ENCODE measurements around the gene SCYL1.
"Not testable (repeated sequence)": the region's sequence is repeated elsewhere in the genome, so short reads cannot be mapped to it uniquely, and the experiment has no call there.

SCYL1 gene

DNA sequence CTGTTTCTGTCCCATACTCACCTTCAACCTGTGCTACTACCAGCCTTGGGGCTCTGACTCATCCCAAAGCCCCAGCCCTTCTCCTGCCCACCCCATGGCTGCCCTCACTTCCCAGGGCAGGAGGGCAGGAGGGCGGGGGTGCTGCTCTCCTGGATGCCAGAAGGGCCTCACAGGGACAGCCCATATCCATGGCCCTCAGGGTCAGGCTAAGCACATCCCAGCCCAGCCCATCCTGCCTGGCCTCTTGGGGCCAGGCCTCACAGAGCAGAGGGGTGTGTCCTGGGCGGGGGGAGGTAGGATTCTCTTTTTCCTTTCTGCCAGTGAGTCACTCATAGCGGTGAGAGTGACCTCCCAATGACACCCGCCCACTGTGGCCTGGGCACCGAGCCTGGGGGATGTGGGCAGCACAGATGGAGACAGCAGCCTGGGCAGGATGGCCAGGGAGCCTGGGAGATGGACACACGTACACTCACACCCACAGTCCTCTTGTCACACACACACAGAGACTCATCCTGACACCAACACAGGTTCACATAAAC is 30.9 kb downstream of the SCYL1 start:
- peak; percentile 67 for DNase-seq

DNA sequence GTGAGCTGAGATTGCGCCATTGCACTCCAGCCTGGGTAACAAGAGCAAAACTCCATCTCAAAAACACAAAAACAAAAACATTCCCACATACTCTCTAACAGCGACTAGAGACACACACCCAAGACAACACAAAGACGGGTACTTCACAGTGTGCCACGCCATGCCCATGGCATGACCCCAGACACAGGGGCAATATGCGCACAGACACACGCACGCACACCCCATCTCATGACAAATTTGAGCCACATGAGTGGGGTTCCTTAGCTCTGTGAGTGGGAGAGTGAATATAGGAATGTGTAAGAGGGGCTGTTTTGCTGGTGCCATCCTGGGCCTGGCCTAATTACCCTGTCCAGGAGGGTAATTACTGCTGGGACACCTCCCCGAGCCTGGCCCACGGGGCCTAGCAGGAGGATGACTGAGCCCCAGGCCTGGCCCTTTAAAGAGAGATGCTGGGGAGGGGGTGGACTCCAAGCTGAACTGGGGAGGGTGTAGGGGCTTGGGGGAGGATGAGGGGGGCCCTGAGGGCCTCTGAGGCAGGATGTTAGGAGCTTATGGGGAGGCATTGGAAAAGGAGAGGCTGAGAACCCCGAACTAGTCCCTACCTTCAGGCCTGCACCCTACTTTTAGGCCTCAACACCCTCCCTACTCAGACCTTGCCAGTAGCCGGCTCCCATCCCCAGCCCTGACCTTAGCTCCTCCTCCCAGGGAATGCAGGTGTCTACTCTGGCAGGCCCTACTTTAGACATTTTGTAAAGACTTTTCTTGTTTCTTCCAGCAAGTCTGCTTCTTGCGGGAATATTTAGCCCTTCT is 31.8 kb downstream of the SCYL1 start:
- no peak for DNase-seq

DNA sequence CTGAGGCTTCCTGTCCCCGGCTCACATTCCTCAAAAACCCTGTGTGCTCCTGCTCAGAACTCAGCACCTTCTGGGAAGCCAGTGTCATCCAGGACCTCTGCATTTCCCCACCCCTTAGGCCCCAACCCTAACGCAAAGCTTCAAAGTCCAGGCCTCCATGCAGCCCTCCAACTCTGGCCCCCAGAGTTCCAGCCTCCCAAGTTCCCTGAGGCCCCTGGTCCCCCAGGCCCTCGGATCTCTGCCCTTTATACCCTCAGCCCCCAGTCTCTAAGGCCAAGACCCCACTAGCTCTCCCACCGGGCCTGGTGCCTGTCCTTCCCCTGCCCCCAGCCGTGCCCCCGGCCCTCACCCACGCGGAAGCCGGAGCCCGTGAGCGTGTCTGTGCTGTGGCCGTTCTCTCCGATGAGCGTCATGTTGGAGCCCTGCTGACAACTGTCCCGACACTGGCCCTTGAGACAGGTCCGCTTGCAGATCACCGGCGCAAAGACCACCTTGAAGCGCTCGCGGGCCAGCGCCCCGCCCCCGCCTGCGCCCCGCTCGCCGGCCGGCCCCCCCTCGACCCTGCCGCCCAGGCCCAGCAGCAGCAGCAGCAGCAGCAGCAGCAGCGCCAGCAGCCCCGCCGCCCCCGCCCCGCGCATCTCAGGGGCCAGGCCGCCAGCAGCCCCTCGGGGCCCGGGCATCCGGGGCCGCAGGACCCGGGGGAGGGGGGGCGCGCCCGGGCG is 32.6 kb downstream of the SCYL1 start:
- peak; percentile 53 for DNase-seq

DNA sequence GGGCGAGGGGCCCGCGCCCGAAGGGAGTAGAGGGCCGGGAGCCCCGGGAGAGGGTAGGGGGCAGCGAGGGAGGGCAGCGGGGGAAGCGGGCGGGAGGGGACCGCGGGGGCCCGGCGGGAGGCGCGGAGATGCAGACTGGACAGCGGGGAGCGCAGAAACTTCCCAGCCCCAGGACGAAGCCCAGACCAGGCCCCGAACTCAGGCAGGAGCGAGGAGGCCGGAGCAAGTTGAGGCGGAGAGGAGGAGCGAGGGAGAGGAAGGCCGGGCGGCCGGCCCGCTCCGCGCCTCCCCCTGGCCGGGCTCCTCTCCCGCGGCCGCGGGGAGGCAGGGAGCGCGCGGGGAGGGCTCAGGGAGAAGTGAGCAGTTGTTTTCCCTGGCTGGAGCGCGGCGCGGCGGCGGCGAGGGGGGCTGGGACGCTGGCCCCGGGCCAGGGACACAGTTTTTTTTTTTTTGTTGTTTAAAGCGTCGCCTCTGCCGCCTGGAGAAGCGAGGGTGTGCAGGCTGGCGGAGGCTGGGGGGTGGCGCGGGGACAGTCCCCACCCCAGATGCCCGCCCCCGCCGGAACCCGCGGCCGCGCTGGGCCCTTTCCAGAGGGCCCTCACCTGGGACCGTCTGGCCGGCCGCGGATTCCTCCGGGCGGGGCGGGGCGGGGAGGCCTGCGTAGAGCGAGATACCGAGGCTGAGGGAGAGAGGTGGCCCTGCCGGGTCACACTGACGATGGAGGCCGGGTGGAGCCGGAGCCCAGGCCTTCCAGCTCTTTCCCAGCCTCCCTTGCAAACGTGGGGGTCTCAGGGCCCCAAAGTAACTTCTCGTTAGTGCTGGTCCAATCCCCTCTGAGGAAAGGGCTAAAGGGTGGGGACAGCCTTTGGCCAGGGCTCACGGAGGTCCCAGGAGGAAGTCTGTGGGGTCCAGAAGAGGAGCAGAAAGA is 33.4 kb downstream of the SCYL1 start, which contains the start of gene LTBP3:
LTBP3 (minus strand) TSS at position 358 of the 928 bp plus-strand sequence. CDS start 400 bp downstream, outside the sequence.
- peak; percentile 92 for DNase-seq

DNA sequence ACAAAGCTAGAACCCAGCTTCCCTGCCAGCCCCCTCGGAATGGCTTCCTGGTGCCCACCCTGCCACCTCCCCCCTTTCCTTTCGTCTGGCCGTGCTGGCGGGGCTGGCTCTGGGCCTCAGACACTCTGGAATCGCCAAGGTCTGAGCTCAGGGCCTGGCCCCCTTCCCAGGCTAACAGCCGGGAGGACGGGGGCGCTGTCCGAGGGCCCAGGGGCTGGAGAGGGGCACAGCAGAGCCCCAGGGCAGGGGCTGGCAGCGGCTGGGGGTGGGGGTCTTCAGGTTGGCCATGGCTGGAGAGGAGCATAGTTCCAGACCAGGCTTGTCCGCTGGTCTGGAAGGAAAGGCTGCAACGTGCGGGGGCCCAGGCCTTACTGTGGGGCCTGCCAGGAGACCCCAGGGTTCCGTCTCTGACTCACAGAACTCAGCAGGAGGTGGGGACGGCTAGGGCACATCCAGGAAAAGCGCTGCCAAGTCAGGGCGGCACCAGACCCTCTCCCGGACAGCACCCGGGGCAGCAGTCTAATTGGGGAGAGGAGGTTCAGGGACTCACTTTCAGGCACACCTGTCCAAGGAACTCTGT is 34.1 kb downstream of the SCYL1 start:
- DNase-seq: no peak

DNA sequence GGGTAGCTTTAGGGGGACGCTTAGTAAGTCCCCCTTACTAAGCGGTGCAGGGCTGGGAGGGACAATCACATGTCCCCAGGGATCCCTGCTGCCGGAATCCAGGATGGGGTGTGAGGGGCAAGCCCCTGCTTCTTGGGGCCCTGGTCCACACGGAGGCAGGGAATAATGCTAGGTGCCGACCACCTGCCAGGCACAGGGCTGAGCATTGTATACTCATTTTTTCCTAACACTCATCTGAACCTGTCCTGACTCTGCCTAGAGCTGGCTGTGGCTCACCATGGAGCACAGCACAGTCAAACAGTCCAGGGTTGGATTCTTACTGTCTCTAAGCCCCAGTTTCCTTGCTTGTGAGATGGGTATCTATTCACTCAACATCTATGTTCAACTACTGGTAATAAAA is 34.7 kb downstream of the SCYL1 start:
- peak; percentile 70 for DNase-seq

DNA sequence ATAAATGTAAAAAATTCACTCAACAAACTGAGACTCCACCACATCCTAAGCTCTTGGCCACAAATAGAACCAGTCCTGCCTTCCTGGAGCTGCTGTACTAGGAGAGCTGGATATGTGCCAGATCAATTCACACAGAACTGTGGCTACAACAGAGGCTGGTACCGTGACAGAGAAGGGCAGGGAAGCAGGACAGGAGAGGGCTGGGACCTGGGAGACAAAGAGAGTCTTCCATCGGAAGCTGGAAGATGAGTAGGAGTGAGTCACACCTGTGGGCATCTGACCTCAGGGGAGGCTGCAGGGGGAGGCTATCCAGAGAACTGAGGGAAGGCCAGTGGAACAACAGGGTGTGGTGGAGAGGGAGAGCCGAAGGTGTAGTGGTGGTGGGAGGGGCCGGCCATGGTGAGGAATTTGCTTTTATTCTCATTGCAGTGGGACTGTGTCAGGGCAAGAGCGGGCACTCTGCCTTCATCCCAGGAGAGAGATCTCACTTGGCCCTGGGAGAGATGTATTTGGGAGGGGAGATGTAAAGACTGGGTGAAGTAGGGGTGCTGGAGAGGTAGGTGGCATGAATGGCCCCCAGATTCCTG is 35.2 kb downstream of the SCYL1 start:
- DNase-seq: peak; percentile 96

DNA sequence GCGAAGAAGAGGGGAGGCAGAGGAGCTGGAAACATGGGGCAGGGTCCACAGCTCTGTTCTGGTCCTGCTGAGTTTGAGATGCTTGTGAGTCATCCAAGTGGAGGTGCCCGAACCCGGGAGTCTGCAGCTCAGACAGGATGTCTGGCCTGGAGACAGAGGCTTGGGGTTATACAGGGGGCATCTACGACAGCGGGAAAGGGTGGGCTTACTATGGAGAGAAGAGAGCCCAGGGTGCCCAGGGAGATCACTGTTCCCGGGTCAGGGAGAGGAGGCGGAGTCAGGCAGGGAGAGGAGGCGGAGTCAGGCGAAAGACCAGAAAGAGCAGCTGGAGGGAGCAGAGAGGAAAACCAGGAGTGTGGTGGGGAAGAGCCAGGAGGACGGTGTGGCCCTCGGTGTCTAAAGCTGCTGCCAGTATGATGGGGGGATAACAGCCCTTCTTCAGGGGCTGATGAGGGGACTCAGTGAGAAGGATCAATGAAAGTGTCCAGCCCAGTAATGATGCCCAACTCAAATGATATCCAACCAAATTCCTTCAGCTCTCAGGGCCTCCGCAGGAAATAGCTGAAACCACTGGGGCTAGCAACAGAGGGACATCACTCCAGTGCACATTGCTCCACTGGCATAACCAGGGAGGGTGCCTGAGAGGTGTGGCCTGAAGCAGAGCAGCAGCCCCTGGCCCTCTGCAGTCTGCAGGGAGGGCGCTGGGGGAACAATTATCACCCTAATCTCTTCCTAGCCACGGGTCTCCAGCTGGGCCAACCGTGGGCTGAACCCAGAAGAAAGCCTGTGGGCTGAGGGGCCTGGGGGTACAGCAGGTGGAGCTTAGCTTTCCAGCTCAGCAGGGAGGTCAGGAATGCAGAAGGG is 35.9 kb downstream of the SCYL1 start:
- peak; percentile 63 for DNase-seq

DNA sequence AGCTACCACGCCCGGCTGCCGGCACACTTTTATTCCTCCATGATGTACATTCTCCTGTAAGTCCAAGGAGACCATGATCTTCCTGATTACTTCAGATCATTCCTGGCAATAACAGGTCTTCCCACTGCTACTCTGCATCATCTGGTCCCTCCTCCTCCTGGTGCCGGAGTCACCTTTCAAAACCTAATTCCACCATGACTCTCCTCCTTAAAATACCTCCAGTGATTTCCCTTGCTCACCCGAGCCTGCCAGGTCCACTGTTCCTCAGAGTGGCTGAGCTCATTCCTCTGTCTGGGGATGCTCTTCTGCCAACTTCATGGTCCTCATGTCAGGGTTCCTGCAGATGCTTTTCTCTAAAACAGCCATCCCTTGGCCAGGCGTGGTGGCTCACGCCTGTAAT is 37.1 kb downstream of the SCYL1 start:
- DNase-seq: no peak

DNA sequence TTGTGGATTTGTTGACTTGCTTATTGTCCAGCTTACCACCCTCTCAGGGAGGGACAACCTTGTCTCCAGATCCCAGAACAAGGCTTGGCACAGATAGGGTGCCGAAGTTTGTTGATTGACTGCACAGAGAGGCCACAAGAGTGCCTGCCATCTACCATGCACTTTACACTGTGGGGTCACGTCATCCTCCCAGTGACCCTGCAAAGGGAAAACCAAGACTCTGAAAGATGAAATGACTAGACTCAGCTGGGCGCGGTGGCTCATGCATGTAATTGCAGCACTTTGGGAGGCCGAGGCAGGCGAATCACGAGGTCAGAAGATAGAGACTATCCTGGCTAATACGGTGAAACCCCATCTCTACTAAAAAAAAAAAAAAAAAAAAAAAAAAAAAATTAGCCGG is 37.9 kb downstream of the SCYL1 start:
- no peak for DNase-seq

DNA sequence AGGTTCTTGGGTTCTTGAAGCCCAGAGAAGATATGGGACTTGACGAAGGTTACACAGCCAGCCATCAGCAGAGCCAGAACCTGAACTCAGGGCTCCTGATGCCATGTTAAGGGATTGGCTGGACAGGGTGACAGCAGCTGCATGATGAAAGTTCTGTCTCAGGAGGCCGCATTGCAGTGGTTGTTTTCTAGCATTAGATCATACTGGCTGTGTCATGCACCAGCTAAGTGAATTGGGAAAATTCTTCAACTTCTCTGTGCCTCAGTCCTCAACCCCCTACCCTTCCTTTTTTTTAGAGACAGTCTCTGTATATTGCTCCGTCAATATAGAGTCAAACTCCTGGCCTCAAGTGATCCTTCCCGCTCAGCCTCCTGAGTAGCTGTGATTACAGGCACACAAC is 38.7 kb downstream of the SCYL1 start:
- DNase-seq: no peak

DNA sequence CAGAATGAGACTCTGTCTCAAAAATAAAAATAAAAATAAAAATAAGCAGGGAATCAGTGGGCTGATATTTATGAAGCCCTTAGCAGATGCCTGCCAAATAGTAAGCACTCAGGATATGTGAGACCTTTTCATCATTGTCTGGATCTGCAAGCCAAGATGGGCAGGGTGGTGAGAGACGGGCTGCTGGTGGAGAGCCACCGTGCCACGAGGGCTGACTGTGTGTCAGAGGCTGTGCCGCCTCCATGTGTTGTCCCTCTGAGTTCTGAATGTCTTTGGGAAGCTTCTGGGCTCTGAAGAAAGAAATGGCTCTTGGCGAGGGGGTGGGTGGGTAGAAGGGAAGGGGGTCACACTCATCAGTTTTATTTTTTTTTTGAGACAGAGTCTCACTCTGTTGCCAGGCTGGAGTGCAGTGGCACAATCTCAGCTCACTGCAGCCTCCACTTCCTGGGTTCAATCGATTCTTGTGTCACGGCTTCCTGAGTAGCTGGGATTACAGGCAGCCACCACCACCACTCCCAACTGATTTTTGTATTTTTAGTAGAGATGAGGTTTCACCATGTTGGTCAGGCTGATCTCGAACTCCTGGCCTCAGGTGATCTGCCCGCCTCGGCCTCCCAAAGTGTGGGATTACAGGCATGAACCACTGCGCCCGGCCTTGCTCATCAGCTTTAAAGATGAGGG is 40.1 kb downstream of the SCYL1 start:
- not testable (repeated sequence) for DNase-seq

DNA sequence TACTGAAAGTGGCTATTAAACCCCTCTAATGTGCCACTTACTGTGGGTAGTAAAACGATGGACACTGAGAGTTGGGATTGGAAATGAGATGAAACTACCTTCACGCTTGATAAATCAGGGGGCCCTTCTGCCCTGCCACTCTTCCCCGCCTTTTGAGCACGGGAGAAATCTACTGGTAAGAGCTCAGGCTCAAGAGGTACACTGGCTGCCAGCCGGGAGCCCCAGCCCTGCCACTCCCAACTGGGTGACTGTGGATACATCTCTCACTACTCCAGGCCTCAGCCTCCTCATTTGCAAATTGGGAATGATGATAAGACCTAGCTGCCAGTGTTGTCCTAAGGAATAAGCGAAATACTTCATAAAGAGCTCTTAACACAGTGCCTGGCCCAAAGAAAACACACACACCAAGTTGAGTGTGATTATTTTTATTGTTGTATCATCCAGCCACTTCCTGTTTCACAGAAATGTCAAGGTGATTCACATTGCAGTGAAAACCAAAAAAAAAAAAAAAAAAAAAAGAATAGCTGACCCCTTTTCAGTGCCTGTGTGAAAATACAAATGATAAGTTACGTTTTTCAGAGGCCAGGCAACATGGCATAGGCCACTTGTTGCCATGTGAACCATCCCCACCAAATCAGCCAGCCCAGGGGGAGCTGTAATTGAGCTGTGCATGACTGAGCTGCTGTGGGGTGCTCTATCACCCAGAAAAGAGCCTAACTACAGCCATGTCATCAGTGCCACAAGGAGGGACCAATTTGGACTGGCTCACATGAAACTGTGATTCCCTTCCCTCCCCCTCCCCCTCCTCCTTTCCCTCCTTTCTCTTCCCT is 41.0 kb downstream of the SCYL1 start:
- no peak for DNase-seq

DNA sequence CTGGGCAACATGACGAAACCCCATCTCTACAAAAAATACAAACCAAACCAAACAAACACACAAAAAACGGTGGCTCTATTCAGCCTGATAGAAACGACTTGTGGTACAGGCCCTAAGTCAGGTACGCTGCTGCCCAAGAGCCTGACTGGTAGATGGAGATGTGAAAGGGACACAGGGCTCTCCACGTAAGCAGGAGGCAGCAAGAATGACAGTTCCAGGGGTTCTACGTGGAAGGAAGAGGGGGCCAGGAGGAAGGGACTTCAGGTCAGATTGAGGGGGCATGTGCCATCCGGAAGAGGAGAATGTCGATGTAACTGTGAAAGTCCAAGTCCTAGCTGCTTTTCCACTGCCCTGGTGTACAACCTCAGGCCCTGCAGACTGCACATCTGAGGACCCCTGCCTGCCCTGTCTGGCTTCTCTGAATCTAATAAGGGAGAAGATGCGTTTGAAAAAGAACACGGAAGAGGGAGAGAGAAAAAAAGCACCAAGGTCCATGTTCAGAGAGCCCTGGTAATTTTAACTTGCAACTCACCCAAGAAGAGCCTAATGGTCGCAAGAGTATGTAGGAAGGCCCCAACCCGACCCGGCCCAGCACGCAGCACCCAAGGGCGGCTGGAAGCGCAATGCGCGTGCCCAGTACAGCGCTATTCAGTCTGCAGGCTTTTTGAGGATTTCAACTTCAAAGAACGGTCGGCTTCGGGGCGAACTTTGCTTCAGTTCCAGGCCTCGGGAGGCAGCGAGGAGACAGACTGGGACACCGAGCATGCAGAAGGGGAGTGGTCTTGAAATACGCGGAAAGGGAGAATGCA is 44.5 kb downstream of the SCYL1 start:
- DNase-seq: peak; percentile 85

DNA sequence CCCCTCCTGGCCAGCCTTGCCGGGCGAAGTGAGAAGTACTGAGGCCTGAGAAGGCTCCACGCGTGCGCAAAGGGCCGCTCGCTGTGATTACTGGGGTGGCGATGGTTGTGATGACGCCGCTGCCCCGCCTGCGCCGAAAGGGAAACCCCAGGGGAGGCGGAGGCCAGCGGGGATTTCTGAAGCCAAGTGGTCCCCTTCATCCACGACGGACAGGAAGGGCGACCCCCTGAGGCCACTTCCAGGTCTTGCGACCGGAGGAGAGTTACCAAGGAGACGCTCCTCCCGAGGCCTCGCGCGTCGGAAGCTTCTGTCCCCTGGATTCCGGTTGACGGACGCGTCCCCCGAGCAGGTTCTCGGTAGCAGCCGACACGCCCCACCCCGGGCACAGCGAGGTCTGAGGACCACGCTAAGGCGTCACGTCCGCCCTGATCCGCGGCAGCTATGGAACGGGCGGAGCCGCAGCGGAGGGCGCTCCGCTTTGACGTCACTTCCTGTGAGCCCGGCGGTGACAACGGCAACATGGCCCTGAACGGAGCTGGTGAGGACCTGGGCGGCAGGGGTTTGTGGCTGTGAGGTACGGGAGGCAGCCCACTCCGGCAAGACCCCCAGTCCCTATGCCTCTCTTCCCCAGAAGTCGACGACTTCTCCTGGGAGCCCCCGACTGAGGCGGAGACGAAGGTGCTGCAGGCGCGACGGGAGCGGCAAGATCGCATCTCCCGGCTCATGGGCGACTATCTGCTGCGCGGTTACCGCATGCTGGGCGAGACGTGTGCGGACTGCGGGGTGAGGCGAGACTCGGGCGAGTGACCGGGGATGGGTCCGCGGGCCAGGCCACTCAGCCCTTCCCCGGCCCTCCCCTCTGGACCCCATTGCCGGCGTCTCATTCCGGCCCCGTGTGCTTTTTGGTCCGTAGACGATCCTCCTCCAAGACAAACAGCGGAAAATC is 45.4 kb downstream of the SCYL1 start, which contains the start of gene ZNRD2:
ZNRD2 (plus strand) TSS at position 505 of the 946 bp plus-strand sequence; CDS start at position 520, 15 bp downstream.
- peak; percentile 99 for DNase-seq

DNA sequence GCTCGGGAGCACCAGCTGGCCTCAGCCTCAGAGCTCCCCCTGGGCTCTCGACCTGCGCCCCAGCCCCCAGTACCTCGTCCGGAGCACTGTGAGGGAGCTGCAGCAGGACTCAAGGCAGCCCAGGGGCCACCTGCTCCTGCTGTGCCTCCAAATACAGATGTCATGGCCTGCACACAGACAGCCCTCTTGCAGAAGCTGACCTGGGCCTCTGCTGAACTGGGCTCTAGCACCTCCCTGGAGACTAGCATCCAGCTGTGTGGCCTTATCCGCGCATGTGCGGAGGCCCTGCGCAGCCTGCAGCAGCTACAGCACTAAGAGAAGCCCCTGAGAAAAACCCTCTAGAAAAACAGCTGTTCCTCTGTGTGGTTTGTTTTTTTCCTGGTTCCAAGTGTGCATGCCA is 46.5 kb downstream of the SCYL1 start:
- DNase-seq: peak; percentile 63

DNA sequence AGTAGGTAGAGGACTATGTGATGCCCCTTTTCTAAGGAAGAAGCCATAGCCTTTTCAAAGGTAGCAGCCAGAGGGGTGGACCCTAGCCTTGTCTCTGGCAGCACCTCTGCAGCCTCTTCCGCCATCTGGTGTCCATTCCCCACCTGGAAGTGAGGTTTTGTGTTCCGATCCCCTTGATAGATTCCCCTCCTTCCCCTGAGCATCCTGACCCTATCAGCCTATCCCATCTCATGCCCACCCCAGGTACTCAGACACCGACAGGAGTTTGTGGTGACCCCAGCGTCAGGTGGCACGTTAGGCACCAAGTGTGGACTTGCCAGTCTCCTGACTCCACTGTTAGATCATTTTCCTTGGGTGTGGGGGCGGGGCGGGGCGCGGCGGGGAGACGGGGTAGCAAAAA is 47.1 kb downstream of the SCYL1 start:
- DNase-seq: peak; percentile 87

Data from DMS53 (cell line).